ENCODE data around the gene SMIM1.

DNA sequence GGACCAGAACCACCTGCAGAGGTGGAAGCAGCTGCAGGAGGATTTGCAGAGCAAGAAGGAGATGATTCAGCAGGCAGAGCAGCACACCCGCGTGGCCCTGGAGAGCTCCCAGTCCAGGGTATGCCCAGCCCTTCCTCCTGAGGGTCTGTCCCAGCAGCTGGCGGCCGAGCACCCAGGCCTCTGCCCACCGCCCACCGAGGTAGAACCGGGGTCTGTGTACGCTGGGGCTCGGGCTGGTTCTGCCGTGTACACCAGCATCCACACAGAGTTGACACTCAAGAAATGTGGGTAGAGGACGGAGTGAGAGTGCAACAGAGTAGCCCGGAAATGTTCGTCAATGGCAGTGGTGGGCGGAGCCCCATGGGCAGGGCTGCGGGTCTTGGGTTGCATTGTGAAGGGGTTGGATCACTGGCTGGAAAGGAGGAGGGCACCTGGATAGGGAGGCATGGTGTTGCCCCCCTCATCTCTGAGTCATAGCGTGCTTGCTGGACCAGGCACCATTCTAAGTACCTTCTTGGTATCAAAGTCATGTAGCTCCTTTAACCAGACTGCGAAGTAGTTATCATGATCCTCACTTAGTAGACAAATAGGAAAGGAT is 5.1 kb upstream of the SMIM1 start:
- TF ChIP-seq POLR2A (IDR thresholded peaks at IDR 0.05; ENCODE audit: low read length) (peak; percentile 3), GATA1 (IDR thresholded peaks at IDR 0.05; ENCODE audit: low read depth, low read length) (no peak)
